Measurements from ENCODE around the gene GALNT3.

DNA sequence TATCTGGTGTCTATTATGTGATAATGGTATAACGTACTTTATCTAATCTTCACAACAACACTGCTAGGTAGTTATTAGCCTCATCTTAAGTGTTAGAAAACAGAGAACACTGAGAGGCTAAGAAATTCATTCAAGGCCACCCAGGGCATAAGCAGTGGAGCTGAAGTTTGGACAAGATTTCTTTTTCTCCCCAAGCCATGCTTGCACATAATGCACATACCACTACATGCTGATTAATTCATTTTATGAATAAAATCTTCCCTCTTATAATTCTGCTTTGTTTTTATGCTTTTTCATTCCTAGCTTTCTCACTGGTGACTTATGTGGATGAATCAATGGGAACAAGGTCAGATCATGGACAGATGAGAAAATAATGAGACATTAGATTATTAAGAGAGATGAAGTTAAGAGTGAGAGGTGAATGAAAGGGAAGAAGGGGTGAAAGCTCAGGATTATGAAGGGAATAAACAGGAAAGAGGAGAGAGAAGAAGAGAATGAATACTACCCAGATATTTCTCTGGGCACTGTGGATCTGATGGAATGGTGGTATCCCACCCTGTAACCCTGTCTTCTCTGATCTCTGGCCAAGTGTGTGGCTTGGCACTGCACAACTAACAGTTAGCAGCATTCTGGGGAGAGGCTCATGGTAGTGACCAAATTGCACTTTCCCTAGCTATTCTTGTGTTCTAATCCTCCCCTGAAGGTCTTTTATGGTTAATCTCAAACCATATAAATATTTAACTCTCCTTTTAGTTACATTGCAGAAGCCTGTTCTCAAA lies 17.7 kb upstream of the GALNT3 start:
- no peak for TF ChIP-seq POLR2A (IDR thresholded peaks at IDR 0.05; ENCODE audit: low read length)
- TF ChIP-seq GATA1 (IDR thresholded peaks at IDR 0.05; ENCODE audit: low read depth, low read length), result no peak

All from erythroblast (primary cell).